Panc1 (cell line): Measurements from ENCODE around the gene ZNF521.

Source experiments
- CTCF ChIP-seq: fragments of 450-650 bp; IDR thresholded peaks from 2 replicates; pipeline ENCODE4 v1.5.1; 2017; ENCODE audit warnings: mild to moderate bottlenecking
- POLR2AphosphoS5 ChIP-seq: IDR thresholded peaks from 2 replicates; pipeline ENCODE4 v1.6.1; 2012; ENCODE audit warnings: mild to moderate bottlenecking, low read depth, low read length, moderate library complexity
- REST ChIP-seq, 2 experiments: IDR thresholded peaks; 2 replicates each; pipeline ENCODE4 v1.6.1; 2011 to 2012; ENCODE audit warnings: low read depth in 2 of 2, control low read depth in 1 of 2, low read length in 1 of 2, mild to moderate bottlenecking in 1 of 2, moderate library complexity in 1 of 2; ENCODE audit not compliant: insufficient read depth in 1 of 2

GRCh38 chr18:25123438-25124232, 228.3 kb downstream of the ZNF521 start:
- TF ChIP-seq REST (IDR thresholded peaks at IDR 0.05; ENCODE audit: insufficient read depth in 1 of 2, low read depth in 2 of 2, low read length in 1 of 2) (no peak), CTCF (no peak), POLR2AphosphoS5 (no peak)
